Endodermal cell (in vitro differentiated cells): Measurements from ENCODE around the gene HS6ST1. TPM values are rescaled to one million over a fixed set of nuclear protein-coding genes. Genes with fewer than 3 reads are reported as not detected.

ENCODE experiments used
- DNase-seq: peaks from one replicate; pipeline ENCODE4 v3.0.0-alpha.2; 2017
- H3K27ac ChIP-seq: 2 replicates; pipeline ENCODE4 v1.5.1; 2013; ENCODE audit warnings: mild to moderate bottlenecking, low read depth, low read length, moderate library complexity
- H3K27me3 ChIP-seq: 2 replicates; pipeline ENCODE4 v1.6.1; 2013; ENCODE audit warnings: mild to moderate bottlenecking, low read length, moderate library complexity; ENCODE audit not compliant: insufficient read depth, control insufficient read depth, poor library complexity, severe bottlenecking
- H3K36me3 ChIP-seq: 2 replicates; pipeline ENCODE4 v1.7.0; 2013; ENCODE audit warnings: mild to moderate bottlenecking, low read length, moderate library complexity; ENCODE audit not compliant: control insufficient read depth, insufficient read depth
- H3K4me1 ChIP-seq: one replicate; pipeline ENCODE4 v1.7.0; 2013; ENCODE audit warnings: low read length; ENCODE audit not compliant: control insufficient read depth, insufficient read depth
- H3K4me3 ChIP-seq: 2 replicates; pipeline ENCODE4 v1.5.1; 2013; ENCODE audit warnings: mild to moderate bottlenecking, low read length, moderate library complexity
- H3K9ac ChIP-seq: 2 replicates; pipeline ENCODE4 v1.6.1; 2013; ENCODE audit warnings: mild to moderate bottlenecking, low read length, moderate library complexity; ENCODE audit not compliant: poor library complexity, severe bottlenecking; ENCODE audit errors: extremely low read depth
- H3K9me3 ChIP-seq: 2 replicates; pipeline ENCODE4 v1.6.1; 2013; ENCODE audit warnings: mild to moderate bottlenecking, low read length, moderate library complexity; ENCODE audit not compliant: control insufficient read depth
- H3K27ac Mint-ChIP-seq: 2 replicates; pipeline ENCODE4 v1.8.0; 2020; ENCODE audit warnings: mixed read lengths
- H3K27me3 Mint-ChIP-seq: 2 replicates; pipeline ENCODE4 v1.8.0; 2021; ENCODE audit warnings: mild to moderate bottlenecking, mixed read lengths; ENCODE audit not compliant: insufficient read depth
- H3K36me3 Mint-ChIP-seq: 2 replicates; pipeline ENCODE4 v1.8.0; 2020; ENCODE audit warnings: low read depth, mixed read lengths
- H3K4me1 Mint-ChIP-seq: 2 replicates; pipeline ENCODE4 v1.8.0; 2020; ENCODE audit warnings: mixed read lengths
- H3K4me3 Mint-ChIP-seq: 2 replicates; pipeline ENCODE4 v1.8.0; 2020; ENCODE audit warnings: mild to moderate bottlenecking, moderate library complexity, mixed read lengths
- H3K9me3 Mint-ChIP-seq: 2 replicates; pipeline ENCODE4 v1.8.0; 2020; ENCODE audit warnings: mild to moderate bottlenecking, mixed read lengths
- WGBS, 2 experiments: methylation state at CpG; one replicate each; pipeline versions ENCODE4 v1.1.5 to v1.1.7; 2013; ENCODE audit warnings: missing lambda C conversion rate in 2 of 2, mixed read lengths in 1 of 2; ENCODE audit not compliant: insufficient coverage in 1 of 2, insufficient read length in 1 of 2; 5-methylcytosine and 5-hydroxymethylcytosine counted together
- total RNA-seq, 2 donors: library from RNA; stranded (reverse); fragmentation: NEBNext Ultra II Directional in 1 of 2; extraction: Animal tissue kit (Norgen Biotek cat#: 25700) in 1 of 2; gene quantifications; 2 replicates in 1 of 2; 3 replicates in 1 of 2; pipeline ENCODE4 v1.2.1, GENCODE V29; 2021
- TF ChIP-seq, protein P1 (sequence below): fragments of 200-600 bp; sonication (generic); conservative IDR thresholded peaks from 2 replicates; pipeline ENCODE4 v1.5.0; 2021; ENCODE audit warnings: antibody characterized with exemption, mild to moderate bottlenecking

The HS6ST1 gene
- total RNA-seq, 2 donors from 2014 or later, result 93.0 to 106 TPM

DNA sequence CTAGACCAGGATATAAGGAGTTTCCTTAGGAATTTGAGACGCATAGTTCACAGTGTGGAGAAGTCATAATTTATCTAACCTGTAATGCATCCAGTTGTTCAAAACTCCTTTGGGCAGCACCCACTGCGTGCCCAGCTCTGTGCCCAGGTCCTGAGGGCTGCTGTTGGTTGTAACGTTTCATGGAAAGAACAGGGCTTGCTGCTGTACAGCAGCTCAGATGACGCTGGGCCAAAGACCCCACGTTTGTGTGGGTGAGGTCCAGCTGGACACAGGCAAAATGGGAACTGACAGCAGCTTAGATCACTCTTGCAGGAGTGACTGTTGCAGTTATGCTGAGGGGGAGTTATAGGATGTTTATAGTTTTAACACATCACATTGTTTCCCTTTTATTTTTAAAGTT is 30.0 kb upstream of the HS6ST1 start:
- H3K27me3 Mint-ChIP-seq, result no peaks in the 10 kb centered on the region
- no peaks in the 10 kb centered on the region for H3K27me3 ChIP-seq
- no peak overlapping the region for H3K27ac ChIP-seq

DNA sequence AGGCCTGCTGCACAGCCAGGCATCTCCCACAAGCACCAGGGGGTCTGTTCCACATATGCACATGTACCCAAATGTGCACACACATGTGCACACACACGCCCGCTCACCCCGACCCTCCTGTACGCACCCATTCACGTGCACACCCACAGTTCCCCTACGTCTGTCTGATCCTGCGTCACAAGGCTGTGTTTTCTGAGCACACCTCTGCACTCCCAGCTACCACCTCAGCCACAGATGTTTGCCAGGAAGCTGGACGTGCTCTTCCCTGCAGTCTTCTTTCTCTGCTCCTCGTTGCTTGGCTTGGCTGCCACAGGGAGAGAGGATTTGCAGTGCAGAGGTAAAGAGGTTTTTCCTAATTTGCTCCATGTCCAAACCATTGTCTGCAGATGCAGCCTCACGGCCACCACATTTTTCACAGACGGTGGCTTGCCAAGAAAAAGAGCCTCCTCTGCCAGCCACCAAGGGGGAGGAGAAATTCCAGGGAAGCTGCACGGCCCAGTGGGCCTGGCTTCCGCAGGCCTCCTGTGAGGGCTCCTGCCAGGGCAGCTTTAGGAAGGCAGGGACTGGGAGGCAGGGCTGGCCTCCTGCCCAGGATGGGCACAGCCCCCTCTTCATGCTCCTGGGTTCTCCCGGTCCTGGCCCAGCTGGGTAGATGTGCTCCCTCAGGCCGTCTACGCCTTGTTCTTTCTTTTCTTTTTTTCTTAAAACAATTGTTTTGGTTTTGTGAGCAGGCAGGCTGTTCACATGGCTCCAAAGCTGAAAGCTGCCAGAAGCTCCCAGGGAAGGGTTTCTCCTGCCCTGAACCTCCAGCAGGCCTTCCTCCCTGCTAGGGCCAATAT is 29.3 kb upstream of the HS6ST1 start:
- Histone ChIP-seq H3K27me3 (no peaks in the 10 kb centered on the region), H3K4me3 (no peak overlapping the region), H3K9ac (no peak overlapping the region), H3K27ac (no peak overlapping the region), H3K36me3 (peaks cover 3% of the 10 kb centered on the region), H3K9me3 (peaks cover 45% of the 10 kb centered on the region), H3K4me1 (no peaks in the 10 kb centered on the region)
- peaks cover 2% of the 10 kb centered on the region for H3K4me1 Mint-ChIP-seq
- no peak overlapping the region for H3K4me3 Mint-ChIP-seq
- TF ChIP-seq, protein P1, sequence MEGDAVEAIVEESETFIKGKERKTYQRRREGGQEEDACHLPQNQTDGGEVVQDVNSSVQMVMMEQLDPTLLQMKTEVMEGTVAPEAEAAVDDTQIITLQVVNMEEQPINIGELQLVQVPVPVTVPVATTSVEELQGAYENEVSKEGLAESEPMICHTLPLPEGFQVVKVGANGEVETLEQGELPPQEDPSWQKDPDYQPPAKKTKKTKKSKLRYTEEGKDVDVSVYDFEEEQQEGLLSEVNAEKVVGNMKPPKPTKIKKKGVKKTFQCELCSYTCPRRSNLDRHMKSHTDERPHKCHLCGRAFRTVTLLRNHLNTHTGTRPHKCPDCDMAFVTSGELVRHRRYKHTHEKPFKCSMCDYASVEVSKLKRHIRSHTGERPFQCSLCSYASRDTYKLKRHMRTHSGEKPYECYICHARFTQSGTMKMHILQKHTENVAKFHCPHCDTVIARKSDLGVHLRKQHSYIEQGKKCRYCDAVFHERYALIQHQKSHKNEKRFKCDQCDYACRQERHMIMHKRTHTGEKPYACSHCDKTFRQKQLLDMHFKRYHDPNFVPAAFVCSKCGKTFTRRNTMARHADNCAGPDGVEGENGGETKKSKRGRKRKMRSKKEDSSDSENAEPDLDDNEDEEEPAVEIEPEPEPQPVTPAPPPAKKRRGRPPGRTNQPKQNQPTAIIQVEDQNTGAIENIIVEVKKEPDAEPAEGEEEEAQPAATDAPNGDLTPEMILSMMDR, result no peak
- H3K27me3 Mint-ChIP-seq, result no peaks in the 10 kb centered on the region
- peak; percentile 50 for DNase-seq
- peaks cover 35% of the 10 kb centered on the region for H3K9me3 Mint-ChIP-seq
- H3K36me3 Mint-ChIP-seq, result peaks cover 5% of the 10 kb centered on the region
- no peak overlapping the region for H3K27ac Mint-ChIP-seq
- 72 to 86% methylated on average over 11 to 16 of the region's 16 CpGs for WGBS, 2 experiments

More for the DNA sequence above, 30.0 kb upstream of the HS6ST1 start:
- peaks cover 5% of the 10 kb centered on the region for H3K36me3 Mint-ChIP-seq
- H3K36me3 ChIP-seq, result peaks cover 3% of the 10 kb centered on the region
- peaks cover 37% of the 10 kb centered on the region for H3K9me3 ChIP-seq
- WGBS, 2 experiments, result 90 to 100% methylated on average over 4 to 5 of the region's 5 CpGs
- DNase-seq, result peak; percentile 16
- no peak overlapping the region for H3K27ac Mint-ChIP-seq
- no peak overlapping the region for H3K9ac ChIP-seq
- no peak overlapping the region for H3K4me3 ChIP-seq
- TF ChIP-seq, protein P1, result no peak
- peaks cover 36% of the 10 kb centered on the region for H3K9me3 Mint-ChIP-seq
- peaks cover 2% of the 10 kb centered on the region for H3K4me1 Mint-ChIP-seq
- no peaks in the 10 kb centered on the region for H3K4me1 ChIP-seq
- no peak overlapping the region for H3K4me3 Mint-ChIP-seq

DNA sequence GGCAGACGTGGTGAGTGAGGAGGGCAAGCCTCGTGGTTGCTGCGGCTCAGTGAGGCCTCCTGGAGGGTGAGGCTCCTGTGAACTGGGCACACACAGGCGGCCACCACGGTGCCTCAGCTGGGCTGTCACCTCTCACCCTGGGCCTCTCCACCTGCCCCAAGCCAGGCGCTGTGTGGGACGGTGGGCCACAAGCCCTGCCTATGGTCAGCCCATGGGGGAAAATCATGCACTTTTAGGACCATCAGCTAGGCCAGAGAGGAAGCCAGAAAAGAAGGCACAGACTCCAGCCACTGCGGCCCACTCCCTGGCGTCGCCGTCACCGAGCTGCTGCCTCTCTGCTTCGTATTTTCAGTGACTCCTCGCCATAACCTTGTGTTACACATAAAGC is 28.5 kb upstream of the HS6ST1 start:
- Mint-ChIP-seq H3K9me3 (peaks cover 31% of the 10 kb centered on the region), H3K36me3 (peaks cover 5% of the 10 kb centered on the region), H3K27ac (no peak overlapping the region), H3K4me3 (no peak overlapping the region), H3K27me3 (no peaks in the 10 kb centered on the region), H3K4me1 (peaks cover 2% of the 10 kb centered on the region)
- H3K27me3 ChIP-seq, result no peaks in the 10 kb centered on the region
- no peak overlapping the region for H3K4me3 ChIP-seq
- DNase-seq, result no peak
- H3K9me3 ChIP-seq, result peaks cover 37% of the 10 kb centered on the region
- WGBS, 2 experiments, result 93 to 97% methylated on average over 10 to 14 of the region's 14 CpGs
- peaks cover 3% of the 10 kb centered on the region for H3K36me3 ChIP-seq
- TF ChIP-seq, protein P1, result no peak
- no peaks in the 10 kb centered on the region for H3K4me1 ChIP-seq
- H3K9ac ChIP-seq, result no peak overlapping the region
- H3K27ac ChIP-seq, result no peak overlapping the region
